HepG2 (cell line): Measurements from ENCODE around the gene ASCL2. TPM values are rescaled to one million over a fixed set of nuclear protein-coding genes. Genes with fewer than 3 reads are reported as not detected.

Experiments used
- ATAC-seq: fragments of 200-7000 bp; cut with Tn5 transposase; 3 replicates; pipeline ENCODE4 v1.9.1; 2020; ENCODE audit warnings: mild to moderate bottlenecking, moderate library complexity
- BruUV-seq: library from RNA; stranded (reverse); fragments of 400-500 nt; replicated peaks from 2 replicates; lab custom pipeline; 2021; lab: Mats Ljungman, UMichigan
- CTCF ChIA-PET: fragments of 300-600 bp; formaldehyde crosslinking; extraction: SDS; loops from one replicate; lab custom pipeline; 2021; ENCODE audit warnings: low total read pairs, inconsistent platforms, low intra/inter-chr PET ratio; lab: Yijun Ruan, JAX
- POLR2A ChIA-PET: fragments of 350-600 bp; sonication (Branson Sonifier 250); formaldehyde crosslinking; loops from one replicate; lab custom pipeline; 2020; ENCODE audit warnings: antibody characterized with exemption, inconsistent platforms; lab: Yijun Ruan, JAX
- DNase-seq: peaks from one replicate; pipeline ENCODE4 v3.0.0-alpha.2; 2015; ENCODE audit warnings: low spot score
- FAIRE-seq: peaks from 3 replicates; lab custom pipeline; 2011; peaks lifted over from hg19 to GRCh38; lab: Jason Lieb, UNC
- H2AFZ ChIP-seq: one replicate; pipeline ENCODE4 v1.6.1; 2011; ENCODE audit warnings: low read length, inconsistent platforms
- H3K27ac ChIP-seq: fragments of 300-600 bp; 3 replicates; pipeline ENCODE4 v1.8.0; 2011; ENCODE audit warnings: mixed run types, mild to moderate bottlenecking, mixed read lengths, low read length, inconsistent platforms; ENCODE audit not compliant: insufficient read depth; ENCODE audit errors: extremely low read length
- H3K27me3 ChIP-seq, 2 experiments: fragments of 200-600 bp in 1 of 2; 2 replicates in 1 of 2; 3 replicates in 1 of 2; pipeline versions ENCODE4 v1.6.0 to v1.8.0; 2011; ENCODE audit warnings: low read length in 2 of 2, mild to moderate bottlenecking in 2 of 2, moderate library complexity in 2 of 2, inconsistent platforms in 1 of 2; ENCODE audit not compliant: insufficient read depth in 2 of 2, control insufficient read depth in 1 of 2
- H3K36me3 ChIP-seq, 2 experiments: fragments of 200-600 bp in 1 of 2; replicated peaks in 1 of 2; 2 replicates in 1 of 2; 3 replicates in 1 of 2; pipeline versions ENCODE4 v1.5.1 to v1.8.0; 2011; ENCODE audit warnings: low read length in 2 of 2, inconsistent platforms in 1 of 2; ENCODE audit not compliant: insufficient read depth in 2 of 2, control insufficient read depth in 1 of 2
- H3K4me1 ChIP-seq: 2 replicates; pipeline ENCODE4 v1.5.1; 2012; ENCODE audit warnings: low read length, inconsistent platforms; ENCODE audit not compliant: insufficient read depth
- H3K4me2 ChIP-seq: 2 replicates; pipeline ENCODE4 v1.6.0; 2011; ENCODE audit warnings: low read depth, low read length, inconsistent platforms
- H3K4me3 ChIP-seq, 3 experiments: fragments of 200-600 bp in 1 of 3; sonication (generic), shearing (Covaris generic) in 1 of 3; replicated peaks in 1 of 3; 2 replicates each; pipeline ENCODE4 v1.5.1; 2011 to 2016; ENCODE audit warnings: low read length in 3 of 3, inconsistent platforms in 2 of 3, low read depth in 2 of 3, mild to moderate bottlenecking in 2 of 3, control low read depth in 1 of 3, mixed read lengths in 1 of 3; ENCODE audit not compliant: insufficient read depth in 1 of 3
- H3K79me2 ChIP-seq: one replicate; pipeline ENCODE4 v1.6.1; 2011; ENCODE audit warnings: low read length, inconsistent platforms; ENCODE audit not compliant: insufficient read depth
- H3K9ac ChIP-seq: 2 replicates; pipeline ENCODE4 v1.6.0; 2011; ENCODE audit warnings: mild to moderate bottlenecking, low read depth, low read length, inconsistent platforms; ENCODE audit not compliant: insufficient read depth
- H3K9me3 ChIP-seq: 2 replicates; pipeline ENCODE4 v1.5.1; 2012; ENCODE audit warnings: mild to moderate bottlenecking, low read length
- H4K20me1 ChIP-seq: 2 replicates; pipeline ENCODE4 v1.6.0; 2011; ENCODE audit warnings: inconsistent platforms, mild to moderate bottlenecking, low read length, moderate library complexity; ENCODE audit not compliant: insufficient read depth
- ARID2 ChIP-seq: sonication (generic); formaldehyde crosslinking; IDR thresholded peaks from 2 replicates; pipeline ENCODE4 v1.8.1; 2022; ENCODE audit warnings: mild to moderate bottlenecking, missing genetic modification reagents, borderline replicate concordance
- ATF7-NPFF ChIP-seq: sonication (generic); formaldehyde crosslinking; IDR thresholded peaks from 2 replicates; pipeline ENCODE4 v1.8.1; 2023; ENCODE audit warnings: mild to moderate bottlenecking, low read depth, missing genetic modification reagents, moderate library complexity
- CENPT ChIP-seq: sonication (generic); formaldehyde crosslinking; IDR thresholded peaks from 2 replicates; pipeline ENCODE4 v1.8.0; 2022; ENCODE audit warnings: low read depth, mild to moderate bottlenecking, moderate library complexity, missing genetic modification reagents
- NFE2L1 ChIP-seq: sonication (generic); formaldehyde crosslinking; IDR thresholded peaks from 2 replicates; pipeline ENCODE4 v1.4.0; 2020; ENCODE audit warnings: missing genetic modification reagents, mild to moderate bottlenecking, borderline replicate concordance
- PLRG1 ChIP-seq: fragments of 450-650 bp; conservative IDR thresholded peaks from 2 replicates; pipeline ENCODE4 v1.6.1; 2016
- SMAD3 ChIP-seq: sonication (generic); formaldehyde crosslinking; IDR thresholded peaks from 2 replicates; pipeline ENCODE4 v1.4.0; 2020; ENCODE audit warnings: missing genetic modification reagents
- ZNF678 ChIP-seq: sonication (generic); formaldehyde crosslinking; IDR thresholded peaks from 2 replicates; pipeline ENCODE4 v1.4.0; 2020; ENCODE audit warnings: mild to moderate bottlenecking, missing genetic modification reagents
- ZSCAN31 ChIP-seq: sonication (generic); formaldehyde crosslinking; IDR thresholded peaks from 2 replicates; pipeline ENCODE4 v1.5.0; 2020; ENCODE audit warnings: low read depth, mild to moderate bottlenecking, missing genetic modification reagents
- WGBS: methylation state at CpG from one replicate; pipeline ENCODE4 v1.1.6; 2017; ENCODE audit warnings: low lambda C conversion rate; 5-methylcytosine and 5-hydroxymethylcytosine counted together
- in situ Hi-C: cut with HindIII; loops from 2 replicates; pipeline ENCODE4 v1.10.0; 2017; ENCODE audit warnings: low pct_unique_long_range_greater_than_20kb; ENCODE audit not compliant: extremely low pct_ligation_motif_present
- intact Hi-C: fragments of 100-400 bp; cut with micrococcal nuclease; formaldehyde crosslinking; loops from one replicate; pipeline ENCODE4 v1.10.0; 2022; ENCODE audit not compliant: unreplicated experiment
- polyA plus RNA-seq, 8 experiments: library from polyadenylated mRNA; depleted of rRNA in 3 of 8; stranded (reverse) in 7 of 8; unstranded in 1 of 8; fragments of >200 nt; fragmentation: Illumina TruSeq in 4 of 8; extraction: Trizol in 4 of 8; gene quantifications; 2 replicates each; pipeline versions ENCODE4 v1.2.1 to v1.2.3, GENCODE V29; 2011 to 2016; ENCODE audit warnings: low read depth in 4 of 8, missing spikeins in 1 of 8, mixed read lengths in 1 of 8; ENCODE audit not compliant: insufficient read depth in 1 of 8
- total RNA-seq, 5 experiments: library from RNA; depleted of rRNA; stranded (reverse); fragments of >200 nt; fragmentation: Illumina TruSeq; extraction: Trizol; gene quantifications; 2 replicates each; pipeline ENCODE4 v1.2.3, GENCODE V29; 2016; ENCODE audit warnings: low read depth in 1 of 5
- TF ChIP-seq, protein P1 (sequence below): sonication (generic); formaldehyde crosslinking; IDR thresholded peaks from 2 replicates; pipeline ENCODE4 v1.5.1; 2020; ENCODE audit warnings: missing genetic modification reagents, mild to moderate bottlenecking, borderline replicate concordance
- TF ChIP-seq, protein P2 (sequence below): fragments of 450-650 bp; IDR thresholded peaks from 2 replicates; pipeline ENCODE4 v1.6.1; 2016

The ASCL2 gene
- total and polyA plus RNA-seq, 2 of the 13 experiments (the other 11 are each of a cell fraction or from before 2014, with no cell fraction given), result 0.07 TPM; not detected in 1

DNA sequence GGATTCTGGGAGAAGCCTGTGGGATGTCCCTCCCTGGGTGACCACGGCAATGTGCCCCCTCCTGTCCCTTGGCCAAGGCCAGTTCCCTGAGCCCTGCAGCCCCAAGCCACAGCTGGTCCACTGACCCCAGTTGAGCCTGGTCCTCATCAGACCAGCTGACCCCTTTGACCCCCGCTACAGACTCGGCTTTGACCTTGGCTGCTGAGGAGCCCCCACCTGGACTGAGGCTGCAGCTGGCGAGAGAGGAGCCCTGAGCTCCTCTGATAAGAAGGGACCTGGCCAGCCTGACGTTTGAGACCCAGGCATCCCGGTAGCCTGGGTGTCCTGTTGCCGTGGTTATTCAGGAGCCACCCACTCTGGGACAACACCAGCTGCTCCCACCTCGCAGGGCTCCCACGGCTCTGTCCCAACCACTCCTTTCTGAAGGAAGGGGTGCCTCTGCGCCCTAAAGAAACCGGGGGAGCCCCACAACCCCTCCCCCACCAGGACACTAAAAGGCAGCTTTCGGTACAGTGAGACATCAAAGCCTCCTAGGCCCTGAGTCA is 3.0 kb downstream of the ASCL2 start:
- ATAC-seq, result no peak
- intact Hi-C loops, result loop anchor here (10.0 kb wide), 1 partner anchor 53 kb away; no protein-coding TSS in a partner anchor

GRCh38 chr11:2266586-2267305 is 3.6 kb downstream of the ASCL2 start:
- intact Hi-C loops, result loop anchor here (10.0 kb wide), 1 partner anchor 52 kb away; no protein-coding TSS in a partner anchor
- POLR2A ChIA-PET, result no interaction called here
- Histone ChIP-seq H3K9me3 (no peaks in the 10 kb centered on the region), H3K9ac (no peak overlapping the region), H3K4me3 (no peak overlapping the region)
- no TSS peak for BruUV-seq
- DNase-seq (no peak), FAIRE-seq (no peak)
- TF ChIP-seq ZNF678 (CRISPR knock-in tag) (no peak), SMAD3 (CRISPR knock-in tag) (no peak), CENPT (CRISPR knock-in tag) (no peak), PLRG1 (no peak), ARID2 (CRISPR knock-in tag) (no peak), ZSCAN31 (CRISPR knock-in tag) (no peak), NFE2L1 (no peak)
- TF ChIP-seq, protein P1, sequence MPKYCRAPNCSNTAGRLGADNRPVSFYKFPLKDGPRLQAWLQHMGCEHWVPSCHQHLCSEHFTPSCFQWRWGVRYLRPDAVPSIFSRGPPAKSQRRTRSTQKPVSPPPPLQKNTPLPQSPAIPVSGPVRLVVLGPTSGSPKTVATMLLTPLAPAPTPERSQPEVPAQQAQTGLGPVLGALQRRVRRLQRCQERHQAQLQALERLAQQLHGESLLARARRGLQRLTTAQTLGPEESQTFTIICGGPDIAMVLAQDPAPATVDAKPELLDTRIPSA (CRISPR knock-in tag), result no peak
- TF ChIP-seq, all 625 proteins: peak for 0
- no peak overlapping the region for H2AFZ ChIP-seq
- H3K4me1 ChIP-seq, result peaks cover 10% of the 10 kb centered on the region; the same call in 1 of the 2 replicates
- ATAC-seq, result no peak
- H3K36me3 ChIP-seq, result no peaks in the 10 kb centered on the region
- H3K79me2 ChIP-seq, result no peaks in the 10 kb centered on the region
- H3K27ac ChIP-seq, result no peak overlapping the region
- H4K20me1 ChIP-seq, result no peaks in the 10 kb centered on the region
- WGBS, result 83% methylated on average over 24 of the region's 26 CpGs
- in situ Hi-C loops, result no loop called here
- H3K27me3 ChIP-seq, result peaks cover 6 to 41% of the 10 kb centered on the region in 2 experiments; a peak in 4 of 5 replicates
- no peak overlapping the region for H3K4me2 ChIP-seq
- CTCF ChIA-PET, result no interaction called here

More for the DNA sequence above, 3.0 kb downstream of the ASCL2 start:
- FAIRE-seq (no peak), DNase-seq (no peak)
- Histone ChIP-seq H3K4me3 (no peak overlapping the region), H3K79me2 (no peaks in the 10 kb centered on the region), H3K27me3 (peaks cover 6 to 35% of the 10 kb centered on the region in 2 experiments; a peak in 4 of 5 replicates), H3K9me3 (no peaks in the 10 kb centered on the region), H2AFZ (no peak overlapping the region), H3K36me3 (no peaks in the 10 kb centered on the region), H3K27ac (no peak overlapping the region), H3K4me2 (no peak overlapping the region), H4K20me1 (no peaks in the 10 kb centered on the region), H3K4me1 (peaks cover 10% of the 10 kb centered on the region; the same call in 1 of the 2 replicates), H3K9ac (no peak overlapping the region)
- WGBS, result 65% methylated on average over 8 of the region's 12 CpGs
- BruUV-seq, result no TSS peak
- in situ Hi-C loops, result no loop called here
- ChIA-PET POLR2A (interaction anchor here (1.6 kb wide), 1 partner anchor 53 kb away, joined by 4 read pairs; no protein-coding TSS in a partner anchor), CTCF (no interaction called here)
- TF ChIP-seq, protein P2, sequence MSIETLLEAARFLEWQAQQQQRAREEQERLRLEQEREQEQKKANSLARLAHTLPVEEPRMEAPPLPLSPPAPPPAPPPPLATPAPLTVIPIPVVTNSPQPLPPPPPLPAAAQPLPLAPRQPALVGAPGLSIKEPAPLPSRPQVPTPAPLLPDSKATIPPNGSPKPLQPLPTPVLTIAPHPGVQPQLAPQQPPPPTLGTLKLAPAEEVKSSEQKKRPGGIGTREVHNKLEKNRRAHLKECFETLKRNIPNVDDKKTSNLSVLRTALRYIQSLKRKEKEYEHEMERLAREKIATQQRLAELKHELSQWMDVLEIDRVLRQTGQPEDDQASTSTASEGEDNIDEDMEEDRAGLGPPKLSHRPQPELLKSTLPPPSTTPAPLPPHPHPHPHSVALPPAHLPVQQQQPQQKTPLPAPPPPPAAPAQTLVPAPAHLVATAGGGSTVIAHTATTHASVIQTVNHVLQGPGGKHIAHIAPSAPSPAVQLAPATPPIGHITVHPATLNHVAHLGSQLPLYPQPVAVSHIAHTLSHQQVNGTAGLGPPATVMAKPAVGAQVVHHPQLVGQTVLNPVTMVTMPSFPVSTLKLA, result no peak
- TF ChIP-seq ATF7-NPFF (CRISPR knock-in tag), result no peak
